Measurements from ENCODE around the gene DDIAS.
"Not testable (repeated sequence)": the region's sequence is repeated elsewhere in the genome, so short reads cannot be mapped to it uniquely, and the experiment has no call there.

DDIAS gene

GRCh38 chr11:82922396-82923173 is 21.0 kb downstream of the DDIAS start:
- not testable (repeated sequence) for DNase-seq

- no peak for DNase-seq
These were observed 23.1 kb downstream of the DDIAS start for GRCh38 chr11:82924522-82925224.

- DNase-seq: no peak
These were observed 25.8 kb downstream of the DDIAS start for GRCh38 chr11:82927264-82927880.

GRCh38 chr11:82929121-82929520 is 27.6 kb downstream of the DDIAS start:
- no peak for DNase-seq

GRCh38 chr11:82930229-82930628 is 28.7 kb downstream of the DDIAS start:
- DNase-seq: no peak

GRCh38 chr11:82930734-82931133 is 29.2 kb downstream of the DDIAS start:
- no peak for DNase-seq

GRCh38 chr11:82932564-82932963 is 31.0 kb downstream of the DDIAS start:
- no peak for DNase-seq

GRCh38 chr11:82936261-82936660 is 34.7 kb downstream of the DDIAS start:
- no peak for DNase-seq

- no peak for DNase-seq
These were observed 36.0 kb downstream of the DDIAS start for GRCh38 chr11:82937554-82937953.

GRCh38 chr11:82939456-82939855 is 37.9 kb downstream of the DDIAS start:
- DNase-seq: no peak

- DNase-seq: no peak
These were observed 40.8 kb downstream of the DDIAS start for GRCh38 chr11:82942376-82942775.

GRCh38 chr11:82943430-82943829 is 41.9 kb downstream of the DDIAS start:
- not testable (repeated sequence) for DNase-seq

GRCh38 chr11:82944198-82944597 is 42.7 kb downstream of the DDIAS start:
- DNase-seq: no peak

- DNase-seq: not testable (repeated sequence)
These were observed 43.5 kb downstream of the DDIAS start for GRCh38 chr11:82945041-82945440.

- DNase-seq: no peak
These were observed 44.1 kb downstream of the DDIAS start for GRCh38 chr11:82945682-82946081.

GRCh38 chr11:82949352-82949751 is 47.8 kb downstream of the DDIAS start:
- DNase-seq: no peak

- not testable (repeated sequence) for DNase-seq
These were observed 49.0 kb downstream of the DDIAS start for GRCh38 chr11:82950502-82950901.

- DNase-seq: not testable (repeated sequence)
These were observed 54.4 kb downstream of the DDIAS start for GRCh38 chr11:82955736-82956453.

- no peak for DNase-seq
These were observed 58.6 kb downstream of the DDIAS start for GRCh38 chr11:82959987-82960778.

GRCh38 chr11:82960779-82961143 is 59.2 kb downstream of the DDIAS start:
- DNase-seq: no peak

- not testable (repeated sequence) for DNase-seq
These were observed 60.5 kb downstream of the DDIAS start for GRCh38 chr11:82962021-82962420.

GRCh38 chr11:82967381-82967780 is 65.8 kb downstream of the DDIAS start:
- no peak for DNase-seq

All from right forelimb (tissue), 1 donor.